NT2/D1 (cell line): ENCODE results near the gene ANO5.

Experiments
- DNase-seq: peaks from one replicate; pipeline ENCODE4 v3.0.0-alpha.2; 2011; ENCODE audit warnings: low read depth, low spot score
- H3K27me3 ChIP-seq: 2 replicates; pipeline ENCODE4 v1.6.0; 2011; ENCODE audit warnings: mild to moderate bottlenecking; ENCODE audit not compliant: insufficient read length, insufficient read depth
- H3K36me3 ChIP-seq: 2 replicates; pipeline ENCODE4 v1.6.1; 2011; ENCODE audit warnings: mild to moderate bottlenecking, low read length, mixed read lengths; ENCODE audit not compliant: insufficient read depth, insufficient read length
- H3K4me1 ChIP-seq: 2 replicates; pipeline ENCODE4 v1.5.1; 2011; ENCODE audit not compliant: insufficient read depth, insufficient read length
- H3K4me3 ChIP-seq: 2 replicates; pipeline ENCODE4 v1.5.1; 2011; ENCODE audit warnings: low read depth; ENCODE audit not compliant: insufficient read length
- H3K9ac ChIP-seq: 2 replicates; pipeline ENCODE4 v1.6.0; 2011; ENCODE audit warnings: low read depth; ENCODE audit not compliant: insufficient read length
- H3K9me3 ChIP-seq: 2 replicates; pipeline ENCODE4 v1.5.1; 2011; ENCODE audit warnings: mild to moderate bottlenecking, low read length; ENCODE audit not compliant: insufficient read depth
- SUZ12 ChIP-seq: IDR thresholded peaks from 2 replicates; pipeline ENCODE4 v1.6.1; 2011; ENCODE audit not compliant: insufficient read length, insufficient read depth; ENCODE audit errors: extremely low read depth
- YY1 ChIP-seq: IDR thresholded peaks from 2 replicates; pipeline ENCODE4 v1.6.1; 2011; ENCODE audit not compliant: insufficient read length, insufficient read depth
- ZNF274 ChIP-seq: IDR thresholded peaks from 2 replicates; pipeline ENCODE4 v1.6.1; 2011; ENCODE audit warnings: mild to moderate bottlenecking, low read depth, low read length

ANO5 gene

GRCh38 chr11:22190827-22191463, 1.9 kb upstream of the ANO5 start:
- Histone ChIP-seq H3K36me3 (no peaks in the 10 kb centered on the region), H3K9ac (no peak overlapping the region), H3K27me3 (peaks cover 3% of the 10 kb centered on the region), H3K4me3 (no peak overlapping the region), H3K9me3 (no peaks in the 10 kb centered on the region), H3K4me1 (no peaks in the 10 kb centered on the region)
- no peak for DNase-seq
- TF ChIP-seq YY1 (no peak), SUZ12 (no peak), ZNF274 (no peak)

DNA sequence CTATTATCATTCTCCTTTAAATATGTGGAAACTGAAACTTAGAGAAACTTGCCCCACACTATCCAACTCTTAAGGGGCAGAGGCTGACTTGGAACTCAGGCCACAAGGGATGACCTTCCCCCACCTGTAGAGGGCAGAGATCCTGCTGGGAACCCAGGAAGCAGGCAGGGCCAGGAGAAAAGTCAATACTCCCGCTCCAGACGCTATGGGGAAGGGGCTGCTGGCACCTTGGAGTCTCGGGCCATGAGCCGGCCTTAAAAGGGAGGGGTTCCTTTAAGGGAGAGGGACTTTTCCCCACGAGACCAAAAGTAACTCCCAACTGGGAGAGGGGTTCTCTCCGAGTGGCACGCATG, 620 bp upstream of the ANO5 start:
- Histone ChIP-seq H3K36me3 (no peaks in the 10 kb centered on the region), H3K4me1 (no peaks in the 10 kb centered on the region), H3K9ac (peak overlapping the region; percentile 93), H3K9me3 (no peaks in the 10 kb centered on the region), H3K27me3 (peaks cover 3% of the 10 kb centered on the region), H3K4me3 (peak overlapping the region; percentile 83)
- DNase-seq, result peak; percentile 38
- TF ChIP-seq SUZ12 (no peak), ZNF274 (no peak), YY1 (no peak)

DNA sequence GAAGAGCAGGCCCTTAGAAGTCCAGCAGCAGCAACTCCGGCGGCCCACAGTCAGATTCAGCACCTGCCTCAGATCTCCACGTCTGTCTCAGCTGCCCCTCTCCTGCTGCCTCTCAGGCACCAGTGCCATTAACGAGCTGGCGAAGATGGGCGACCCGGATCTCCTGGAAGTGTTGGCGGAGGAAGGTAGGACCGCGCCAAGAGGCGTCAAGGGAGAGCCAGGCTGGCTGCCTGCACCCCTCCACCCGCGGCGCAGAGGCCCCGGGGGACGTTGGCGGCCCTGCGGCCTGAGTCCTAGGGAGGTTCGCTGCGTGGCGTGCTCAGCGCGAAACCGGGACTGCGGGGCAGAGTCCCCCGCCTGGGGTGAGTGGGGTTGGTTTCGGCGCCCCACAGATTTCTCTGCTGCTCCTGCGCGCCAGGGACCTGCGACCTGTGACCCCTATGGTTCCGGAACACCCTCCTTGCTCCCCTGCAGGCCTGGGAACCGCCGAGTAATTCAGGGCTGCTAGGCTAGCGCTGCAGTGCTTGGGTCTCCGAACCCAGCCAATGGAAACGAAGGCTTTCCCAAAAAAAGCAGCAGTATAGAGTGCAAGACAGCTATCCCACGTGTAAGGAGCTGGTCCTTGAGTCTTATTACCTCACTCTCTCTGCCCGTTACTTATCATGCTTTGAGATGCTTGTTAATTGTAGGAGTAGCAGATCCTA, 615 bp downstream of the ANO5 start:
- Histone ChIP-seq H3K36me3 (no peaks in the 10 kb centered on the region), H3K27me3 (peaks cover 3% of the 10 kb centered on the region), H3K9ac (peak overlapping the region; percentile 79), H3K9me3 (no peaks in the 10 kb centered on the region), H3K4me1 (no peaks in the 10 kb centered on the region), H3K4me3 (peak overlapping the region; percentile 83)
- peak; percentile 3 for DNase-seq
- TF ChIP-seq SUZ12 (no peak), YY1 (no peak), ZNF274 (no peak)

DNA sequence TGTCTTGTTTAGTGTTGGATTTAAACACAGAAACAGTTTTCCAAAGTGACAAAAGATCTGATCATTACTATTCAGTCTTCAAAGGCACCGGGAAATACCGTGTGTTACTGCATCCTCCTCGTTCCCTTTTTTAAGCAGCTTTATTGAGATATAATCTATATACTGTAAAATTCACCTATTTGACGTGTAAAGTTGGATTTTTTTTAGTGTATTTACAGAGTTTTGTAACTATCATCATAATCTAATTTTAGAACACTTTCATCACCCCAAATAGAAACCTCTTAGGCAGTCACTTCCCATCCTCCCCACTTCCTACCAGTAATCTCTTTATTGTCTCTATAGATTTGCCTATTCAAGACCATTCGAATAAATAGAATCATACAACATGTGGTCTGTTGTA, 1.4 kb downstream of the ANO5 start:
- peaks cover 3% of the 10 kb centered on the region for H3K27me3 ChIP-seq
- no peak for DNase-seq
- no peak overlapping the region for H3K9ac ChIP-seq
- H3K4me3 ChIP-seq, result peak overlapping the region; percentile 83
- no peaks in the 10 kb centered on the region for H3K9me3 ChIP-seq
- no peaks in the 10 kb centered on the region for H3K36me3 ChIP-seq
- TF ChIP-seq ZNF274 (no peak), SUZ12 (no peak), YY1 (no peak)
- H3K4me1 ChIP-seq, result no peaks in the 10 kb centered on the region

- Histone ChIP-seq H3K4me1 (no peaks in the 10 kb centered on the region), H3K36me3 (no peaks in the 10 kb centered on the region), H3K4me3 (no peak overlapping the region), H3K27me3 (peaks cover 3% of the 10 kb centered on the region), H3K9me3 (no peaks in the 10 kb centered on the region), H3K9ac (no peak overlapping the region)
- DNase-seq, result no peak
- TF ChIP-seq SUZ12, result no peak
- no peak for TF ChIP-seq ZNF274
- TF ChIP-seq YY1, result no peak
These were observed 2.0 kb downstream of the ANO5 start for GRCh38 chr11:22194907-22195306.

- no peaks in the 10 kb centered on the region for H3K4me1 ChIP-seq
- H3K4me3 ChIP-seq, result no peak overlapping the region
- no peak for DNase-seq
- TF ChIP-seq YY1 (no peak), ZNF274 (no peak), SUZ12 (no peak)
- H3K27me3 ChIP-seq, result peaks cover 3% of the 10 kb centered on the region
- H3K9me3 ChIP-seq, result no peaks in the 10 kb centered on the region
- H3K9ac ChIP-seq, result no peak overlapping the region
- no peaks in the 10 kb centered on the region for H3K36me3 ChIP-seq
These were observed 4.5 kb downstream of the ANO5 start for GRCh38 chr11:22197139-22198005.

DNA sequence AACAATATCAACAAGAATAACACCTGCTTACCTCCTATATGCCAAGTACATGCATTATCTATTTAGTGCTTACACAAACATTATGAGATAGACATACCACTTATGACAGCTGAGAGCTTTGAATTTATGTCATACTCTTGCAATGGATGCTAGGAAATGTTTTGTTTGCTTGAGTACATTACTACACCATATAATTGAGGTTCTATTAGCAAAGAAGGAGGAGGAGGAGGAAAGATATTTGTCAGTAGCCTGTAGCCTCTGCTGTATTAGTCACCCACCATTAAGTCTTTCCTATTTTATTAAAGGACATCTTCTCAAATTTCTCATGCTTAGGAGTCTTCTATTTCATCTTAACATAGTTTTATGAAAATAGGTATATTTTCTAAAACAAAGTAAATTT, 6.4 kb downstream of the ANO5 start:
- no peaks in the 10 kb centered on the region for H3K36me3 ChIP-seq
- no peak for DNase-seq
- H3K4me3 ChIP-seq, result no peak overlapping the region
- no peak overlapping the region for H3K9ac ChIP-seq
- H3K4me1 ChIP-seq, result no peaks in the 10 kb centered on the region
- H3K27me3 ChIP-seq, result peaks cover 2% of the 10 kb centered on the region
- TF ChIP-seq SUZ12 (no peak), ZNF274 (no peak), YY1 (no peak)
- no peaks in the 10 kb centered on the region for H3K9me3 ChIP-seq
